C4-2B (cell line): ENCODE data around the gene SRRD.

ENCODE experiments used
- CTCF ChIP-seq: fragments of 450-650 bp; conservative IDR thresholded peaks from 2 replicates; pipeline ENCODE4 v1.5.1; 2017; ENCODE audit warnings: mild to moderate bottlenecking
- ZFX ChIP-seq: fragments of 450-650 bp; IDR thresholded peaks from 2 replicates; pipeline ENCODE4 v1.6.1; 2017

- TF ChIP-seq CTCF: no peak
- TF ChIP-seq ZFX: no peak
These were observed 48.2 kb upstream of the SRRD start for GRCh38 chr22:26435327-26436093.
